Cerebellar nuclear complex (tissue), 1 donor: ENCODE results near the gene CCDC150.
"Not testable (repeated sequence)": the region's sequence is repeated elsewhere in the genome, so short reads cannot be mapped to it uniquely, and the experiment has no call there.

Source experiments
- DNase-seq, 2 experiments: peaks; one replicate each; lab custom pipeline; 2025; lab: John Stamatoyannopoulos, UW

The CCDC150 gene

GRCh38 chr2:196639180-196640030, at the start of gene CCDC150:
Gene CCDC150, plus strand, starts transcription at chr2:196639715. Its CDS starts 52 bp downstream, at chr2:196639767.
- DNase-seq: peak; percentile 26 to 61

- DNase-seq: peak in 1 of 2 experiments; percentile 25
Measured at GRCh38 chr2:196590286-196590685, 49.2 kb upstream of the CCDC150 start.

DNA sequence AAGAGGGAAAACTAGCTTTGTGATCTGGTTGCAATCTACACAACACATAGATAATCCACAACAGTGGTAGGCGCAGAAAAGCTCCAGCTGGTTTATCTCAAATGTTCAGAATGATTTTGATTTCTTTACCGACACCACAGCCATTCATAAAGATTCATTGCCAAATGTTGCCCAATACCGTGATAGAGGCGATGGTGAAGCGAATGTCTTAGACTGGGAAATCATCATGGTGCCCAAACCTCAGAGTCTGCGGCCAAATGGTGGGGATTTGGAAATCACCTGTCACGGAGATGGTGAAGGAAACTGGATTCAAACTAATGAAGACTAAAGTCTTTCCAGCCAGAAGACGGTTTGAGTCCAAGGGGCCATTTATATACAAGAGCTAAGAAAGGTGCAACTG, 48.5 kb upstream of the CCDC150 start:
- DNase-seq: no peak

- DNase-seq: no peak
Measured at GRCh38 chr2:196591621-196592022, 47.9 kb upstream of the CCDC150 start.

DNA sequence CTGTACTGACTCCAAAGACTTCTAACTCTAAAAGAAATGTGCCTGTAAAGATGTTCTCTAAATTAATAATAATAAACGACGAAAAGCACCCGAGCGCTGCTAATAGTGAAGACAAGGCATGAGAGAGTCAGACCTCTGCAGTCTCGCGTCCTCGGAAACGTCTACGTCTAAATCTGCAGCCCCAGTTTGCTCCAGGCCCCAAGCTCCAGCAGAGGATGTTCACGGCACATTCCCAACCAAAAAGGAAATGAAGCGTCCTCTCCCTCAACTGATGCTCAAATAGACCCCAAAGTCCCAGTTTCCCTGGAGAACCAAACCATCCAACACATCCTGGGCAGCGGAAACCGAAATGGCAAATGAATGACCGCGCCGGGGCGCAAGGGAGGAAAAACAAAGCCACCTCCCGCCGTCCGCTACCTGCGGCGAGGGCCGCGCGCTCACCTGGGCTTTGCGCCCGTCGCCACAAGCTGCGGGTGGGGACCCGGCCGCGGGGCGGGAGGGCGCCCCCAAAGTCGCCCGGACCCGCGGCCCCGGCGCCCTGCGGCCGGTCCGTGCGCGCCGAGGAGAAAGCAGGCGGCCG, 47.1 kb upstream of the CCDC150 start:
- no peak for DNase-seq

DNA sequence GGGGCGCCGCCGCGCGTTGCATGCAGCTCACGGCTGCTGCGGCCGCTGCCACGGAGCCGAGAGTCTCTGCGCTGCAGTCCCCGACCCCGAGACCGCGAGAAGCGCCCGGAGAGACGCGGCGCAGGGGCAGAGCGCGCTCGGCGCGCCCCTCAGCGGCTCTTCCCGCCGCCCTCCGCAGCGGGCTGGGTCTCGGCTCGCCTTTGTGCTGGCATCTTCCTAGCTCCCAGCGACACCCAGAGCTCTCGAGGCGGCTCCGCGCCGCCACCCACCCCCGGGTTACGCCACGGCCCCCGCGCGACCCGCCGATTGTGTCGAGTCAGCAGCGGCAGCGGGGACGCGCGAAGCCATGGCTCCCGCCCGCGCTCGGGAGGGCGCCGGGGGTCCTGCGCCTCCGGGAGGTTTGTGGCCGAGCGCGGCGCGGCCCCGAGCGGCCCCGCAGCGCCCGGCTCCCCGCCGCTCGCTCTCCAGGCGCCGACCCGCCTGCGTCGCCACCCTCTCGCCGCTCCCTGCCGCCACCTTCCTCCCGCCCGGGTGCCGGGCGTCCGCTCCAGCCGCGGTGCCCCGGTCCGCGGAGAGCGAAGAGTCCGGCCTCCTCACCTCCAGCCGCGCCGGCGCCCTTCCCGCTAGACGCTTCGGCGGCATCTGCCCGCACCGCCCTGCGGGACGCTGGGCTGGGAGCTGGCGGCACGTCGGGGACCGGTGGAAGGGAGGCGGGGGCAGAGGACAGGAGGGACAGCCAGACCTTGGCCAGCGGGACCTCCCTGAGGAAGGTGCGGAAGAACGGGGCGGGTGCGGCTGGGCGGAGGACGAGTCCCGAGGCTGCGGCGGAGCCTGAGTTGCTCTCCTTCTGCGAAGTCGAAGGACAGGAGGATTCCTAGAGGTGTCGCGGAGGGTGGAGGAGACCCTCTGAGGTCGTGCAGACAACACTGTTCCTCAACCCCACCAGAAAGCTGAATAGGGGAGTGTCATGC, 46.3 kb upstream of the CCDC150 start, which contains the start of gene HECW2:
Gene HECW2 (minus strand): TSS at position 644 of the 971 bp plus-strand sequence.
- no peak for DNase-seq

DNA sequence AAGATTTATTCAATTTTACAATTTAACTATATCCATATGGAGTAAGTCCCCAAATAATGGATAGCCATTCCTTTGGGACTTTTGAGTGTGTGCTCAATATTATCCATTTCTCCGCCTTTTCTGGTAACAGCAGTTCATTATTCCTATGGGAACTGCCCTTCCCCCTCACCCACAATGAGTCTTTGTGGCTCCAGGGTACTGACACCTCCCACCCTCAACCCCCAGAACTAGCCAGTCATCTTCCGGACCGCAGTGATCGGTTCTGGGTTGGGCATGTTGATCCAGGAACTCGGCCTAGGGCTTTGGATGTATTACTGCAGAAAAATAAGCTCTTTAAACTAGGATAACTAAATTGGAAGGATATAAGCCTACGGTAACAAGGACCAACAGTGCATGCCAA, 45.4 kb upstream of the CCDC150 start:
- no peak for DNase-seq

GRCh38 chr2:196597531-196597930, 42.0 kb upstream of the CCDC150 start:
- DNase-seq: no peak

GRCh38 chr2:196598412-196598811, 41.1 kb upstream of the CCDC150 start:
- DNase-seq: no peak

DNA sequence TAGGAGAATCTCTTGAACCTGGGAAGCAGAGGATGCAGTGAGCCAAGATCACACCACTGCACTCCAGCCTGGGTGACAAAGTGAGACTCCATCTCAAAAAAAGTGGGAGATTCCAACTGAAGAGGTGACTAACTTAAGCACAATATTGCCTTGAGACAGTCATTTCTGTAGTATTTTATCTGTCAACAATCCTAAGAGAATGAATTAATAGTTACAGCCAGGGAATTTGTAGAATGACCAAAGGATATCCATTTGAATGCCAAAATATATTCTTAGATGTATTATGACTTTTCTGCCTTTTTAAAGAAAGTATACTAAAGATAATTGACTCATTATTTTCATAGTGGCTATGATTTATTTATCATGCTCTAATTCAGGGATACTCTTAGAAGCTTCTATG, 40.7 kb upstream of the CCDC150 start:
- DNase-seq: no peak

GRCh38 chr2:196601430-196602306, 37.8 kb upstream of the CCDC150 start:
- no peak for DNase-seq

DNA sequence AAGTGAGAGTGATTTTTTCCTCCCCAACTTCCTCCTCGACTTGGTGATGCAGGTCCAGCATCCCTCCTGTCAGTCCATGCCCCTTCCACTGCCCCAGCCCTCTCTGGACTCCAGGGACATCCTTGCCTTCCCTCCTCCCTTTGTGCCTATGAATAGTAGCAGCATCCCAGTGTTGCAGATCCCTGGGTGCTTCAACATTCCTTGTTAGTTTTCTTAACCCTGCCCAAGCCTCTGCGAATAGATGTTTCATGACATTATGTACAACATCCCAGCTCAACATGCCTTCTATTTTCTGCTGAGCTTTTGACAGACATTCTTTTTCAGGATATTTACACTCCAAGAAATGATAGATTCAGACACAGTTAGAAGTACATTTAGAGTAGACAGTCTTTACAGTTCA, 35.3 kb upstream of the CCDC150 start:
- no peak for DNase-seq

DNA sequence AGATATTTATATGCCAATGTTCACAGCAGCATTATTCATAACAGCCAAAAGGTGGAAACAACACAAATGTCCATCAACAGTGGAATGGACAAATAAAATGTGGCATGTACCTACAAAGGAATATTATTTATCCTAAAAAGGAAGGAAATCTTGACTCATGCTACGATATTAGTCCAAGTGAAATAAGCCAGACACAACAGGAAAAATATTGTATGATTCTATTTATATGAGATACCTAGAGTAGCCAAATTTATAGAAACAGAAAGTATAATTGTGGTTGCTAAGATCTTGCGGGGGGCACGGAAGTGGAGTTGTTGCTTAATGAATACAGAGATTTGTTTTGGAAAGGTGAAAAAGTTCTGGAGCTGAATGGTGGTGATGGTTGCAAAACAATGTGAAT, 33.0 kb upstream of the CCDC150 start:
- no peak for DNase-seq

DNA sequence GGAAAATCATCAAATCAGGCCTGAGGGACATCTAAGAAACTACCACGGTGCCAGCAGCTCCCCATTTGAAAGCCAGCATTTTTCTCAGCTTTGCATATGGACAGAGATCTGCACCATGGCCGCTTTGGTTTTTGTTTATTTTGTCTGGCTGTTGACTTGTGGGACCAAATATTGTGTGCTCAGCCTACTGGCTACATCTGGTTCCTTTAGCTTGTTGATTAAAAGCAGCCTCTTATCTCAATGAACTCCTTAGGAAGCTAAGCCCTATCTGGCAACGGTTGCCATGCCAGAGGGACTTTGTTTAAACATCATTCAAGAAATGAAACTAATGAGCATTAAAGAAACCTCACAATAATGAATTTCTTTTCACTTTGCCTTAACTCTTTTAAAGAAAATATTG, 32.4 kb upstream of the CCDC150 start:
- DNase-seq: no peak

DNA sequence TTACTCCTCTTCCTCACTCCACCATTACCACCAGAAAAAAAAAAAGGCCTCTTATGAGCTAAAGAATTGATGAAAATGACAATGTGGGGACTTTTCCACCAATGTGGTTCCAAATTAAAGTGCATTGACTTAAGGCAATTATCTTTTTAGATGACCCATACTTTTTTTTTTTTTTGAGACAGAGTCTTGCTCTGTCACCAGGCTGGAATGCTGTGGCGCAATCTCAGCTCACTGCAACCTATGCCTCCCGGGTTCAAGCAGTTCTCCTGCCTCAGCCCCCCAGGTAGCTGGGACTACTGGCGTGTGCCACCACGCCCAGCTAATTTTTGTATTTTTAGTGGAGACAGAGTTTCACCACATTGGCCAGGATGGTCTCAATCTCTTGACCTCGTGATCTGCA, 31.6 kb upstream of the CCDC150 start:
- DNase-seq: not testable (repeated sequence)

GRCh38 chr2:196609806-196610205, 29.7 kb upstream of the CCDC150 start:
- DNase-seq: no peak

DNA sequence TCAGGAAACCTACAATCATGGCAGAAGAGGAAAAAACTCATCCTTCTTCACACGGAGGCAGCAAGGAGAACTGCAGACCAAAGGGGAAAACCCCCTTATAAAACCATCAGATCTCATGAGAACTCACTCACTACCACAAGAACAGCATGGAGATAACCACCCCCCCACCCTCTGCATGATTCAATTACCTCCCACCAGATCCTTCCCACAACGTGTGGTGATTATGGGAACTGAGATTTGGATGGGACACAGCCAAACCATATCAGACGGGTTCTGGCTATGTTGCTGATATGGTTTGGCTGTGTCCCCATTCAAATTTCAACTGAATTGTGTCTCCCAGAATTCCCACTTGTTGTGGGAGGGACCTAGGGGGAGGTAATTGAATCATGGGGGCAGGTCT, 28.7 kb upstream of the CCDC150 start:
- DNase-seq: no peak

GRCh38 chr2:196613302-196613701, 26.2 kb upstream of the CCDC150 start:
- no peak for DNase-seq

DNA sequence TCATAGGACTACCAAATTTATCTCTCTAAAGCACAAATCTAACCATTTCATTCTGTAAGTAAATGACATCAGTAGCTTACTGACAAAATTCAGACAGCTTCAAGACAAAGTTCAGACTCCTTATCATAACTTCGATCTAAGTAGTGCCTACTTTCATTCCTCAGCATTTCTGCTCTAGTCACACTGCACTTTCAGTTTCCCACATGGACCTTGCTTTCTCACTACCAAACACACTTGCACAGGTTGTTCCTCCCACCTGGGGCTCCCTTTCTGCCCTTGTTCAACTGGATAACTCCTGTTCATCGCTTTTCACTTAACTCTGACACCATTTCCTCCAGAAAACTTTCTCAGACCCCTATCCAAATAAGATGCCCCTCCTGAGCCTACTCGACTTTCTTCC, 22.1 kb upstream of the CCDC150 start:
- no peak for DNase-seq

- no peak for DNase-seq
Measured at GRCh38 chr2:196618661-196619060, 20.9 kb upstream of the CCDC150 start.

- no peak for DNase-seq
Measured at GRCh38 chr2:196630531-196630930, 9.0 kb upstream of the CCDC150 start.
